Testis (tissue), 2 donors: Measurements from ENCODE around the gene CSH1.

Experiments used
- CTCF ChIP-seq, 3 experiments: fragments of 450-650 bp in 2 of 3; fragments of 200-600 bp in 1 of 3; sonication (generic) in 1 of 3; IDR thresholded peaks; one replicate each; pipeline ENCODE4 v1.5.1; 2016 to 2019; ENCODE audit warnings: antibody characterized with exemption in 3 of 3, mild to moderate bottlenecking in 2 of 3, moderate library complexity in 1 of 3
- POLR2A ChIP-seq: fragments of 450-650 bp; IDR thresholded peaks from one replicate; pipeline ENCODE4 v1.6.1; 2017; ENCODE audit warnings: antibody characterized with exemption, mild to moderate bottlenecking, moderate library complexity

GRCh38 chr17:63932721-63933120, 36.3 kb upstream of the CSH1 start:
- TF ChIP-seq POLR2A = no peak
- TF ChIP-seq CTCF (IDR thresholded peaks at IDR 0.05) = no peak
